M059J (cell line): Measurements from ENCODE around the gene STAM2. TPM values are rescaled to one million over a fixed set of nuclear protein-coding genes. Genes with fewer than 3 reads are reported as not detected.
"Not testable (repeated sequence)": the region's sequence is repeated elsewhere in the genome, so short reads cannot be mapped to it uniquely, and the experiment has no call there.

ENCODE experiments used
- DNase-seq: peaks from one replicate; pipeline ENCODE4 v3.0.0-alpha.2; 2012; ENCODE audit warnings: low read depth
- total RNA-seq: library from RNA; depleted of rRNA; stranded (reverse); fragments of >200 nt; shearing (Covaris generic); gene quantifications from 2 replicates; pipeline ENCODE4 v1.2.3, GENCODE V29; 2014

The STAM2 gene
- total RNA-seq, 1 experiment from 2014 or later, result 31.1 TPM

DNA sequence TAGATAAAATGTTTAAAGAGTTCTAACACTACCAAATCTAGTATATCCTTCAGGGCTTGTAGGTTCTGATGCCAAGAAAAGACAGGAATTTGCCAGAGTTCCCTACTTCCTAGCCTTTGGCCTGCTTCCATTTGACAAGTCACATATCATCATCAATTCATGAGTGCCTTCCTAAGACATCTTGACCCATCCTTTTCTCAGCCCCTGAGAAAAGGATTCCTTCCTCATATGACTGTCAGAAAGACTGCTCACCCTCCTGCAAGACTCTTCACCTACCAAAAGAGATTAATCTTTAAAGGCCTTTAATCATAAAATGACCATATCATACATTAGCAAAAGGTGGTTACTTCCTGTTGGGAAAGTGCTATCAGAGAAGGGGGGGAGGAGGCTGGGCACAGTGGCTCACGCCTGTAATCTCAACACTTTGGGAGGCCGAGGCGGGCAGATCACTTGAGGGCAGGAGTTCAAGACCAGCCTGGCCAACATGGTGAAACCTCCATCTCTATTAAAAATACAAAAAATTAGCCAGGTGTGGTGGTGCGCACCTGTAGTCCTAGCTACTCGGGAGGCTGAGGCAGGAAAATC, 3.3 kb downstream of the STAM2 start:
- DNase-seq, result not testable (repeated sequence)

- no peak for DNase-seq
Measured at GRCh38 chr2:152171718-152172117, 3.8 kb downstream of the STAM2 start.

- not testable (repeated sequence) for DNase-seq
Measured at GRCh38 chr2:152169158-152169557, 6.4 kb downstream of the STAM2 start.

DNA sequence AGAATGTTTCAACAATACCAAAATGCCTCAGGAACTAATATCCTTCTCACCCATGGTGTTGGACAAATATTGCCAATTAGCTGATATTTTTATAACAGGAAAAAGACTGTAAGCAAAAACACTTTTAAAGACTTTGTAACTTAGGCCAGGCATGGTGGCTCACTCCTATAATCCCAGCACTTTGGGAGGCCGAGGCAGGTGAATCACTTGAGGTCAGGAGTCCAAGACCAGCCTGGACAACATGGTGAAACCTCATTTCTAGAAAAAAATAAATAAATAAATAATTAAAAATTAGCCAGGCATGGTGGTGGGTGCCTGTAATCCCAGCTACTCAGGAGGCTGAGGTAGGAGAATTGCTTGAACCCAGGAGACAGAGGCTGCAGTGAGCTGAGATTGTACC, 8.1 kb downstream of the STAM2 start:
- not testable (repeated sequence) for DNase-seq

GRCh38 chr2:152167065-152167464, 8.5 kb downstream of the STAM2 start:
- DNase-seq, result no peak

GRCh38 chr2:152166633-152167032, 8.9 kb downstream of the STAM2 start:
- no peak for DNase-seq

- no peak for DNase-seq
Measured at GRCh38 chr2:152165780-152166179, 9.8 kb downstream of the STAM2 start.

- no peak for DNase-seq
Measured at GRCh38 chr2:152165306-152165705, 10.3 kb downstream of the STAM2 start.

- DNase-seq, result not testable (repeated sequence)
Measured at GRCh38 chr2:152163669-152164068, 11.9 kb downstream of the STAM2 start.

GRCh38 chr2:152162141-152162540, 13.4 kb downstream of the STAM2 start:
- no peak for DNase-seq

GRCh38 chr2:152161598-152161997, 14.0 kb downstream of the STAM2 start:
- no peak for DNase-seq

DNA sequence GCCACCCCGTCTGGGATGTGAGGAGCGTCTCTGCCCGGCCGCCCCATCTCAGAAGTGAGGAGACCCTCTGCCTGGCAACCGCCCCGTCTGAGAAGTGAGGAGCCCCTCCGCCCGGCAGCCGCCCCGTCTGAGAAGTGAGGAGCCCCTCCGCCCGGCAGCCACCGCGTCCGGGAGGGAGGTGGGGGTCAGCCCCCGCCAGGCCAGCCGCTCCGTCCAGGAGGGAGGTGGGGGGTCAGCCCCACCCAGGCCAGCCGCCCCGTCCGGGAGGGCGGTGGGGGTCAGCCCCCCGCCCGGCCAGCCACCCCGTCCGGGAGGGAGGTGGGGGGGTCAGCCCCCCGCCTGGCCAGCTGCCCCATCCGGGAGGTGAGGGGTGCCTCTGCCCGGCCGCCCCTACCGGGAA, 15.2 kb downstream of the STAM2 start:
- not testable (repeated sequence) for DNase-seq

DNA sequence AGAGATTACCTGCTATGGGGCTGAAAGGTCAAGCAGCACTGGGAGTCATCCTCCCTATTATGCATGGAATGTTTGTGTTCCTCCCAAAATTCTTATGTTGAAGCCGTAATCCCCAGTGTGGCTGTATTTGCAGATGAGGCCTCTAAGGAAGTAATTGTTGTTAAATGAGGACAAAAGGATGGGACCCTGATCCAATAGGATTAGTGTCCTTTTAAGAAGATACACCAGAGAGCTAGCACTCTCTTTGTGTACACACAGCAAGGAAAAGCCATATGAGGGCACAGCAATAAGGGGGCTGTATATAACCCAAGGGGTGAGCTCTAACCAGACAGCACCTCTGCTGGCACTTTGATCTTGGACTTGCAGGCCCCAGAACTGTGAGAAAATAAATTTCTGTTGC, 18.3 kb downstream of the STAM2 start:
- DNase-seq, result no peak

DNA sequence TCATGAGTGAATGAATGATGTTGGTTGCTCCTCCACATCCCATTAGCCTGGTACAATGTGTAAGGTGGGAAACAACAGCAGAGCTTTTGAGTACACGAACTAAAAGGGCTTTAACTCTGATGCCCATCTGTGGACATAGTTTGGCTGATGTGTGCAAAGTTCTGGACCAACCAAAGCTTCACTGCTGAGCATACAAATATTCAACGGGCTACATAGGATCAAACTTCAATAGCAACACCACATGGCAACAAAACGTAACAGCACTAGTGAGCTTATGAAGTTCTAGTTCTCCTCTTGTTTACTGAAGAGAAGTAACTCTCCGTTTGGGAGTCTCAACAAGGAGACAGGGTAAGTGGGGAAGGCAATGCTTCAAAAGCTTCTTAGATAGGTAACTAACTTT, 20.4 kb downstream of the STAM2 start:
- DNase-seq, result no peak

DNA sequence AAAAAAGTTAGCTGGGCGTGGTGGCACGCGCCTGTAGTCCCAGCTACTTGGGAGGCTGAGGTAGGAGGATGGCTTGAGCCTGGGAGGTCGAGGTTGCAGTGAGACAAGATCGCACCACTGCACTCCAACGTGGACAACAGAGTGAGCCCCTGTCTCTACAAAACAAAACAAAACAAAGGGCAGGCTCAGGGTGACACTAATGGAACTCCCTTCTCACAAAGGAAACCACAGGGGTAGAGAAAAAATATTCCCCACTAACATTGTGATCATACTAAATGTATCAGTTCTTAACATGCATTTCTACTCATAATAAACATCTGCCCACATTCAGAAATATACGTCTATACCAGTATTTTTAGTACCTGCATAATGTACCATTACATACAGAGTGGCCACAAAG, 21.1 kb downstream of the STAM2 start:
- DNase-seq, result no peak

GRCh38 chr2:152134488-152135280, 40.9 kb downstream of the STAM2 start:
- DNase-seq, result peak; percentile 14

DNA sequence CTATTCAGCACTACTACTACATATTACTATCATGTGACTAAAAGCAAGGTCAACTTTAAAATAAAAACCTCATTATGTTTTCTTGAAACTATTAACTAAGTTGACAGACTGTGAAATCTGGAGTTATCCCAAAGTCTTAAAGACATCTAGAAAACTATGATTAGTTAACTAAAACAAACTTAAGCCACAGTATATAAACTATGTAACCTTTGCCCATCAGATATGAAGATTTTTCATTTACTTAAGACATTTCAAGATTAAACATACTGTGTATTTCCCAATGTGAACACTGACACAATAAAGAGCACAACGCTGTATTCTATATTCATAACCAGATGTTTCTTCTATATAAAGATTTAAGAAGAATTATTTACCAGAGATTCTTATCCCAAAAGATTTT, 43.3 kb downstream of the STAM2 start:
- DNase-seq, result no peak

- no peak for DNase-seq
Measured at GRCh38 chr2:152127628-152128027, 47.9 kb downstream of the STAM2 start.

- DNase-seq, result no peak
Measured at GRCh38 chr2:152126664-152127063, 48.9 kb downstream of the STAM2 start.

GRCh38 chr2:152122161-152122560, 53.4 kb downstream of the STAM2 start:
- DNase-seq, result no peak

DNA sequence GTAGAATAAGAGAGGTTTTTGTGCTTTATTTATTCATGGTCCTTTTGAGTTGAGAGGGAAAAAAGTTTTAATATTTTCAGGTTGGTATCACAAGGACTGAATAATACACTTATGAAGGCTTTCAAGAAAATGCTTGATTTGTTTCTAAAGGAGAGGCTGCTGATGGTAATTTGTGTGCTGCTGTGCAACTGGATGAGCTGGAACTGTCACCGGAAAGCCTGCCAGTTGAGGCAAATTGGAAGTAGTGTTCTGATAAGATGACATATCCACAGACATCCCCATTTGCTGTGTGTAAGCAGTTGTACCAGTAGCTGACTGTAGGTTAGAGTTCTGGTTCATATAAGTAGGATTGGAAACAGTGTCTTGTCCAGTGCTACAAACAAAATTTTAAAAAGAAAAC, 55.1 kb downstream of the STAM2 start:
- no peak for DNase-seq

- peak; percentile 17 for DNase-seq
Measured at GRCh38 chr2:152115952-152116351, 59.6 kb downstream of the STAM2 start.

- no peak for DNase-seq
Measured at GRCh38 chr2:152114366-152114765, 61.2 kb downstream of the STAM2 start.

GRCh38 chr2:152107140-152107539, 68.4 kb downstream of the STAM2 start:
- not testable (repeated sequence) for DNase-seq
